HUDEP-2 (cell line): ENCODE results near the gene ABCA3.
"Not testable (repeated sequence)": the region's sequence is repeated elsewhere in the genome, so short reads cannot be mapped to it uniquely, and the experiment has no call there.

Experiments
- DNase-seq, 76 experiments: peaks; one replicate each; lab custom pipeline; 2025; ENCODE audit not compliant: unreplicated experiment in 76 of 76; lab: John Stamatoyannopoulos, UW

ABCA3 gene

DNA sequence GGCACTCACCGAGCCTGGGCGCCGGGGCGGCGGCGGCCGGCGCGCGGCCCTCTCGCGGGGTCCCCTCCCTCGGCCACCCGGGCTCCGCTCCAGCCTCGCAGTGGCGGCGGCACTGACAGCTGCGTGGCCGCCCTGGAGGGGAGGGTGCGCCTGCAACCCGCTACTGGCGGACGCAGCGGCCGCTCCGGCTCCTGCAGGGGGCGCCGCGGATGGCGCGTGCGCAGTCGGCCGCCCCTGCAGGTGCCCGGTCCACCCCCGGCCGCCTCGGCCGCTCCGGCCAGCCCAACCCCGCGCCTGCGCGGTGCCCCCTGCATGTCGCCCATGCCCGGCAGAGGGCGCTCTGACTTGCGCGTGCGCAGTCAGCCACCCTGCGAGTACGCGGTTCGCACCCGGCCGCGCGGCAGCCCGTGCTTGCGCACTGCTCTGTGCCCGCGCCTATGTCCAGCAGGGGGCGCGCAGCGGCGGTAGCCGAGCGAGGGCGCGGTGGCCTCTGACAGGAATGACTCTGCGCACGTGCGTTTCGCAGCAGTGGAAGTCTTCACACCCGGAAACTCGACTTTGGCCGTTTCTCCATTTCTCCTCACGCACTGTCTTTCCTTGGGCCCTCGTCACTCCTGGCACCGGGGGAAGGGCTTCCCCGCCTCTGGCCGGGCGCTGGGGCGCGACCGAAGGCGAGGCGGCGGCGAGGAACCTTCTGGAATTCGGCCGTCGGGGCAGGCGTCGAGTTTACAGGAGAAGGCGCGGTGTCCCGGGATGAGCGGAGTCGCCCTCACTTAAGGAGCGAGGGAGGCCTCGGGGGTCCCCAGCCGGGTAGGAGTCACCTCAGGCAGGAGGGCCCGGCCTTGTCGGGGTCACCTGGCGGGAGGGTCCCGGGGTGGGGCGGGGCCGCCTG lies at the start of gene ABCA3:
TSS of gene ABCA3 (minus strand) at position 165 of the 892 bp plus-strand sequence. CDS start 14,262 bp downstream, outside the sequence.
- peak in 74 of 76 experiments; percentile 51 to 99 (median 96) for DNase-seq

DNA sequence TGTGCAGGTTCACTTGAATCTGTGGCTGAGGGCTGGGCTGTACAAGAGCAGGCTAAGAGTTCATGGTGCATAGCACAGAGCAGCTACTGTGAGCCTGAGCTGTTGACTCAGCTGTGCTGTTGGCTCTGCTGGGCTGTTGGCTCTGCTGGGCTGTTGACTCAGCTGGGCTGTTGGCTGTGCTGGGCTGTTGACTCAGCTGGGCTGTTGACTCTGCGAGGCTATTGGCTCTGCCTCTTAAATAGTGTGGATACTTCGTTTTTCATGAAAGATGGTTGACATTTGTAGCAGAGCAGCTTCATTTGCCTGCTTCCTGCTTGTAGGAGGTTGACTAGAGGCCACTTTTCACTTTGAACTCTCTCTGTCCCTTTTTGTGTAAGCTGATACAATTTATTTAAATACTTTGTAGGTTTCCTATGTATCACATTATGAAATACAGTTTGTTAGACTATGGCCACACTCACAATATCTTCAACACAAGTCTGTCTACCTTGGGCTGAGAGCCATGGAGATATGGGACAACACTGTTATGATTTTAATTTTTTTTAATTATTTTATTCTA lies 48.4 kb upstream of the ABCA3 start:
- no peak for DNase-seq

DNA sequence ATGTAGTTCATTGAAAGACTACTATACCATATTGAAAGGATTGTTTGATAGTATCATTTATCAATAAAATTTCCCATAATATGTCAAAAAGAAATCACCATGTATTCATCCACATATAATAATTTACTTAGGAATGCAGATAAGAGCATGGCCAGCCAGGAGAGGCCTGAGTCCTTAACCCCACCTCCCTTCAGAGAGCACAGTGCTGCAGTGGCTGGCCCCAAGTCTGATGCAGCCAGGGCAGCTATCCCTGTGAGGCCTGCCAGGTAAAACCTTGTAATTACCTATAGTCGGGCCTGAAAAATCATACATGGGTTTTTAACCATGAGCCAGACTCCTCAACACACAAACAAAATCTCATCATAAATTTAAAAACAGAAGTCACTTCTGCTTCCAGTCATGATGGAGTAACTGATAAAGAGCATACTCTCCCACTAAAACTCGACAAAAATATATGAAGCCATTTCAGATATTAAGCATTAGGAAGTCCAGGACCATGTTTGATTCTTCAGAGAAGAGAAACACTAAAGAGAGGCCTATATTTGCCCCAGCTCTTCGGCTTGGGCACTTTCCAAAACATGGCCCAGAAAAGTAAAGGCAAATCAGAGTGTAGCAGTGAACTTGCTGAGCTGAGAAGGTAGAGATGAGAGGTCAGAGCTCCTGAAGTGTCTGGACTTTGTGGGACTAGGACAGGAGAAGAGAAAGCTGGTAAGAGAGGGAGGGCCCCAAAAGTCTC lies 47.8 kb upstream of the ABCA3 start:
- DNase-seq, result no peak

DNA sequence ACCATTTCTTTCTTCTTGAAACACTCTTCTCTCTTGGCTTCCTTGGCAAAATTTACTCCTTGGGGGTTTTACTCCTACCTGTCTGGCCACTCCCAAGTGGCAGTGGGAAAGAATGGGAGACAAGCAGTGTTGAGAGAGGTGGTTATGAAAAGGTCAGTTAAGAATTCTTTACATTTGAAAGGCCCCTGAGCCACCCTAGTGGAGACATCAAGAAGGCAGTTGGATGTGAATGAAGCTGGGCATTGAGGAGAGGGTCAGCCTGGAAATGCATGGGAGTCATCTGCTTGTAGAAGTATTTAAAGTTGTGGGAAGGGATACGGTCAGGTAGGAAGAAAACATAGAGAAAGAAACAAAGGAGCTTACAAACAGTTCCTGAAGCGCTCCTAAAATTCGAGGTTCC lies 46.5 kb upstream of the ABCA3 start:
- DNase-seq, result no peak

DNA sequence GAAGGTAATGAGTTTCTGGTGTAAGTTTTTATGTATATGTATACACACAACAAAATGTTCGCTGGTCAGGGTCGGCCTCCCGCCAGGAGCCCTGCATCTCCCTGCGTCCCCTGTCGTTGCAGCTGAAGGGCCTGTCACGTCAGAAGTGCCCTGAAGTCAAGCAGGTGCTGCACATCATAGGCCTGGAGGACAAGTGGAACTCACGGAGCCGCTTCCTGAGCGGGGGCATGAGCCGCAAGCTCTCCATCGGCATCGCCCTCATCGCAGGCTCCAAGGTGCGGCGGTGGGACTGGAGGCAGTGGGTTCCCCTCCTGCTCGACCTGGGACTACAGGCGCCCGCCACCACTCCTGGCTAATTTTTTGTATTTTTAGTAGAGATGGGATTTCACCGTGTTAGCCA lies 45.5 kb upstream of the ABCA3 start:
- not testable (repeated sequence) for DNase-seq

DNA sequence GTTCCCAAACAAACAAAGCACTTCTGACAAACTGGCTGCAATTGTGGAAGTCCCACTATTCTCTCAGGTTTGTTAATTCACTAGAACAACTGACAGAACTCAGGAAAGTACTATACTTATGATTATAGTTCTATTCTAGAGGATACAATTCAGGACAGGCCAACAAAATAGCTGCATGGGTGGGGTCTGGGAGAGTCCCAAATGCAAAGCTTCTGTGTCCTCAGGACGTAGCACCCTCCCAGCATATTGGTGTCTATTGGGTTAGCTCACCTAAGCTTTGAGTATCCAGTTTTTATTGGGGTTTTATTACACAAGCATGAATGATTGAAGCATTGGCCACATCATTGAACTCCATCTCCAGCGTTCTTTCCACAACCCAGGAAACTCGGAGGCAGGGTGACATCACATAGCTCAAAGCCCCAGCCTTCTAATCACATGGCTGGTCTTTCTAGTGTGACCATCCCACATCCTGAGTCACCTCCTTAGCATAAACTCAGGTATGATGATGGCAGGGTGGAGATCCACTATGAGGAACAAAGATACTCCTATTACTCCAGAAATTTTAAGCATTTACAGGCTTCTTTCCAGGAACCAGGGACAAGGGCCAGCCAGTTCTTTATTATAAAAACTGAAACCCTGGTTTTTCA lies 44.8 kb upstream of the ABCA3 start:
- DNase-seq, result no peak

DNA sequence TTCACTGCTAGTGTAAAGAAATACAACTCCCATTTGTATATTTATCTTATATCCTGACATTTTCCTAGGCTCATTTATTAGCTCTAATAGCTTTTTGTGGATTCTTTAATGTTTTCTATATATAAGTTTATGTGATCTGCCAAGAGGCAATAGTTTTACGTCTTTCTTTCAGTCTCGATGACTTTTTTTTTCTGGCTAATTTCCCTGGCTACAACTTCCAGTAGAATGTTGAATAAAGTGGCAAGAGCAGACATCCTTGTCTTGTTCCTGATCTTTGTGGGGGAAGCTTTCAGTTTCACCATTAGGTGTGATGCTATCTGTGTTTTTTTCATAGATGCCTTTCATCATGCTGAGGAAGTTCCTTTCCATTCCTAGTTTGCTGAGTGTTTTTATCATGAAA lies 43.9 kb upstream of the ABCA3 start:
- no peak for DNase-seq

DNA sequence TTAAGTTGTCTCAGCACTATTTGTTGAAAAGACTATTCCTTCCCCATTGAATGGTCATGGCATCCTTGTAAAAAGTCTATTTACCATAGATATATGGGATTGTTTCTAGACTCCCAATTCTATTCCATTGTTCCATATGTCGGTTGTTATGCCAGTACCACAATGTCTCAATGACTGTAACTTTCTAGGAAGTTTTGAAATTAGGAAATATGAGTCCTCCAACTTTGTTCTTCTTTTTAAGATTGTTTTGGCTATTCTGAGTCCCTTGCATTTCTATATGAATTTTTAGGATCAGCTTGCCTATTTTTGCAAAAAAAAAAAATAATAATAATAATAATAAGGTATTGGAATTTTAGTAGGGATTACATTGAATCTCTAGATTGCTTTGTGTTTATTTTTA lies 43.0 kb upstream of the ABCA3 start:
- DNase-seq, result no peak

DNA sequence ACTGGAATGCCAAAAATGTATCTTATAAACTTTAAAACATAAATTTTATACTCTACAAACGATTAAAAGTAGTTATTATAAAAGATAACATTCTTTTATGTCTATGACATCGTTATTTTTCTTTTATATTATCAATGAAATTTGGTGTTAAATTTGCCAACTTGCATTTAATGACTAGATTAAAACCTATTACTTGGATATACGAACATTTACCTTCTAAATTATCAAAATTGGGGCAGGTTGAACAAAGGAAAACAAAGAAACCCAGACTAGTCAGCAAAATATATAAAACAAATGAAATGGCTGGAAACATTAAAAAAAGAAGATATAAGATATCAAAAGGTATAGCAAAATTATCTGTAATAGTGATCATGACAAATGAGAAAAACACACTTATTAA lies 34.1 kb upstream of the ABCA3 start:
- DNase-seq, result no peak

DNA sequence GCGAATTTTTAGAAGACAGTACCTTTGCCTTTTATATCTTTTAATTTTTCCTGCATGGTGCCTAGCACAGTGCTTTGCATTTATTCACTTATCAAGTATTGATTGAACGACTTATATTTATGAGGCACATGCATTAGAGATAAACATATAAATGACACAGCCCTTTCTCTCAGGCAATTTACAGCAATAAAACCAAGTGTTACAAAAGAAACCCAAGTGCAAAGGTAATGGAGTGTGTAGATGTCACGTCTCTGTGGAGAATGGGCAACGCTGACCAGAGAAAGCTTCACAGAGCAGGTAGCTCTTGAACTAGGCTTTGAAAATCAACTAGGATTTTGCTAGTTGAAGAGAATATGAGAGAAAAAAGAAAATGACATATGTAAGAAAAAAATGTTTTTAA lies 32.6 kb upstream of the ABCA3 start:
- no peak for DNase-seq

DNA sequence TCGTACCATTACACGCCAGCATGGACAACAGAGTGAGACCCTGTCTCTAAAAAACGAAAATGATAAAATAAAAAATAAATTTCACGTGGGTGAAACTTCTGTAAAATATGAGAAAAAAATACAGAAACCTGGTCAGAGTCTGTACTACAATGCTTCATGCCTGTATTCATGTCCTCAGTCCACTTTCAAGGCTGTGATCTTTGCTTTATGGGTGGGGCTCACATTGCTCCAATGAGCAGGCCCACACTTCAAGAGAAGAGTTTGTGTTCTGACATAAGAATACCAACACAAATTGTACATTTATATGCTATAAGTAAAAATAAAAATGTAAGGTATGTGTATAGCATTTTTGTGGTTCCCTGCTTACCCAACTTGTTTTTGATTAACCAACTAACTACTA lies 32.2 kb upstream of the ABCA3 start:
- no peak for DNase-seq

DNA sequence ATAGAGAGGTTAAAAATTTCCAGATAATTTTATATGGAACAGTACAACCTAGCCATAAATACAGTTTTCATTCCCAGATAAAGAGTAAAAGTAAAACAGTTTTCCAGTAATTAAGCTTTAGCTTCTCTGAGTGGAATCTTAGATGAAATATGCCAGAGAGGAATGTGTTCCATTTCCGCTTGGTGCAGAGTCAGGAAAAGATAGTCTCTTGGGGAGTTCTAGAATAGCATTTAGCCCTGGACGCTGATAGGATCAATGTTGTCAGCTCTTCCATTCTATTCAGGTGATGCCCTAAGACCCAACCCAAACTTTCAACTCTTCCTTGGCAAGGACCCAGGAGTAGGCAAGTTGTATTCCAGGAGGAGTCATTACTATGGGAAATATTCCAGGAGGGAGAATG lies 30.9 kb upstream of the ABCA3 start:
- no peak for DNase-seq

DNA sequence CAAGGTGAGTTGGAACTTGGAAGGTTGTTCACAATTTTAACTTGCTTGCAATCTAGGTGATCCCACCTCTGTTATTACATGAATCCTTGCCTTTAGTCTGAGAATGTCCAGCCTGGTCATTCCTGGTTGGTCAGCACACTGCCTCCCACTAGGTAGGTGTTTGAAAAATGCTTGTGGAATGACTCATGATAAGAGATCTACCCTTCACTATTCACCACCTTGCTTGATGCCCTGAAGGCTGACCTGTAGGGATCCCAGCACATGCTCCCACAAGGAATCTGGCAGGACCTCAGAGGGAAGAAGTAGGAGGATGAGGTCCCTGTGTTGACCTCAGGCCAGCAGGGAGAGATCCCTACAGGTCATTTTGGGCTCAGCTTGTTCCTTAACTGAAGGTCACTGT lies 30.2 kb upstream of the ABCA3 start:
- no peak for DNase-seq

DNA sequence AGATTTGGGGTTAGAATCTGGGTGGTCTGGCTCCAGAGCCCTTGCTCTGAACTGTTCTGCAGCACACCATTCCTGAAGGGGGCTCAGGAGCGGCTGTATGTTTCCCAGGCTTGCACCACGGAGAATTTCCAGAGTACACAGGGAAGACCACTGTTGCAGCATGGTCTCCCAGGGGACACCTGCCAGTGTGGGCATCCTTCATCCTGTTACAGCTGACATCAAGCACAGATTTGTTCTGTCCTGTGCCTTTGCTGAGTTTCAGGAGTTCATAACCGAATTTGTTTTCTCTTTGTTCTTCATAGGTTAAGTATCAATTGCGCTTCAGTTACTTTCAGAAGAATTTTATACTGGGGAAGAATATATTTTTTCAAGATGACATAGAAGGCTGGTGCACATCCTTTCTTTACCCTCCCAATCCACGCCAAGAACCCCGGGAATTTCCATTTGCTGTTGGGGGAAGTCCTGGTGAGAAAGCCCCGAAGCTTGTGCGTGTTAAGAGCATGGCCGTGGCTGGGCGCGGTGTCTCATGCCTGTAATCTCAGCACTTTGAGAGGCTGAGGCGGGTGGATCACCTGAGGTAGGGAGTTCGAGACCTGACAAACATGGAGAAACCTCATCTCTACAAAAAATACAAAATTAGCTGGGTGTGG lies 26.3 kb upstream of the ABCA3 start:
- DNase-seq, result no peak

DNA sequence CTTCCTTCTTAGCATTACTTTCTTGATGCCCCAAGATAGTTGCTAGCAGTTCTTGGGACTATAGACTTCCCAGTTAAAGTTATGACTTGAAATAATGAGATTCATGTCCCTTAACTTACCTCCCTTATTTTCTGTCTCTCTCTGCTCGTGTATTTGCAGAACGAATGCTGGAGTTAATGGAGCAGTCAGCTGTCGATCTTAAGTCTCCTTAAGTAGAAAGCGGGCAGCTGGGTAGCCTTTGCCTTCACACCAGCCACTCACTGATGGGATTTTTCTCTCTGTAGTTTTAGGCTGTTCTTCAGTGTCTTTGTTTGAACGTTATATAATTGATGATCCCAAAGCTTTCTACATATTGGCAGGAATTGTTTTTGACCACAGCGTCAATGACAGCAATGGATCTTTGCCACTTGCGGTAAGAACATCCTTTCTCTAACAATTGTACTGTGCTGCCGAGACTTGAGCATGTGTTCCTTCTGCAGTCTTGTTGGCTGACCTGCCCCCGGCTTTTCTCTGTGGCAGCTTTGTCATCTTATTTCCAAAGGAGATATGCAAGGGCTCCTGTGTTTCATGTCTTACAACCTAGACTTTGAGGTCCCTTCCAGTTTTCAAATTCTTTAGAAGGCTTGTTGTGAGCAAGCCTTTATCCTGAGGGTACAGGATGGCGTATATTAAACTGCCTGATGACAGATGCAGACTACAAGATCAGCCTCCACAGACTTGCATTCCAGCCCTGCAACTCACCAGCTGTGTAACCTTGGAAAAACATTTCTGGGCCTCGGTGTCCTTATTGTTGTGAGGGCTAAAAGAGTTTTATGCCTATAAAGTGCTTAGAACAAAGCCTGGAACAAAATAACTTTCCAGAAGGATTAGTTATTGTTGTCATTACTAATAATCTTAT lies 25.1 kb upstream of the ABCA3 start:
- DNase-seq, result no peak

DNA sequence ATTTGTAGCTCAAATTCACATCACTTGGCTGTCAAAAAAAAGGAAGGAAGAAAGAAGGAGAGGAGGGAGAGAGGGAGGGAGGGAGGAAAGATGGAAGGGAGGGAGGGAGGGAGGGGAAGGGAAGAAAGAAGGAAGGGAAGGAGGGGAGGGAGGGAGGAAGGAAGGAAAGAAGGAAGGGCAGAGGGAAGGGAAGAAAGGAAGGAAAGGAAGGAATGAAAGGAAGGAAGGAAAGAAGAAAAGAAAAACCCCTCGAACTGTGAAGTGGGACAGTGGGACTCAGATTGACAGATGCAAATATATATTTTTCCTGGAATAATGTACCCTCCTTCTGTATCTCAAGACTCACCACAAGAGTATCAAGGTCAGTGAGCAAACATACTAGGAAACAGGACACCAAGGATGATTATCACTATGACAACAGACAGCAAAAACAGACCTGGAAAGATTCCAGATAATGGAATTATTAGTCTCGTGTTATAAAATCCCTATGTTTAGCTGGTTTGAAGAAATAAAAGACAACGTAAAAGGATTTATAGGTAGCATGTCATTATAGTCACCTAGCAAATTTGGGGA lies 24.2 kb upstream of the ABCA3 start:
- DNase-seq, result peak in 1 of 76 experiments; percentile 8

DNA sequence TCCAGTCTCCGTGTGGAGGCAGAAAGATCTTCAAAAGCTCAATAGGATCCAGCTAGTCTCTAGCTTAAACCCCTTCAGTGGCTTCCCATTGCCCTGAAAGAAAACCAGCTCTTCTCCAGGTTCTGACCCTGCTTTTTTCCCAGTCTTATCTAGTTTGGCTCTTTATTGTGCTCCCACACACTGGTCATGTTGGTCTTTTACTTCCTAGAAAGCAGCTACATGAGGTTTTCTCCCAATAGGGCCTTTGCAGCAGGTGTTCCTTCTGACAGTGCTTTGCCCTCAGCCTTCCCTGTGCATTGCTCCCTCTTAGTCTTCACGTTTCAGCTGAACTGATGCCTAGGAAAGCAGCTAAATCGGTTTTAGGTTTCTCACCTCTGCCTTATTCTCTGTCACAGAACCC lies 21.7 kb upstream of the ABCA3 start:
- no peak for DNase-seq

DNA sequence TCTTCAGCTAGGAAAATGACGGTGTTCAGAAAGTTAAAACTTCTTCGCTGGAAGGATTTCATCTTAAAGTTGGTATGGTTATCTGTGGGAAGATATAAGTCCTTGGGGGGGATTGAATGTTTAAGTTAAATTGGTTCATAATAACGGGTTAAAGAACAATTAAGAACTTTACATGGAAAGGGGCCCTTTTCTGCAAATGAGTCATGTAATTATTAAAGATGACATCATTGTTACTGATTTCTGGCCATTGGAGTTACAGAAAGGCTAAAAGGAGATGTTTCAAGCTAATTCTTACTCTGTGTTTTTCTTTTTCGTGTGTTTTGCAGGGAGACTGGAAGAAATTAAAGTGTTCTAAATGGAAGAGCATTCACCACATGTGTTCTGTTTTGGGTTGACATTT lies 20.6 kb upstream of the ABCA3 start:
- no peak for DNase-seq

DNA sequence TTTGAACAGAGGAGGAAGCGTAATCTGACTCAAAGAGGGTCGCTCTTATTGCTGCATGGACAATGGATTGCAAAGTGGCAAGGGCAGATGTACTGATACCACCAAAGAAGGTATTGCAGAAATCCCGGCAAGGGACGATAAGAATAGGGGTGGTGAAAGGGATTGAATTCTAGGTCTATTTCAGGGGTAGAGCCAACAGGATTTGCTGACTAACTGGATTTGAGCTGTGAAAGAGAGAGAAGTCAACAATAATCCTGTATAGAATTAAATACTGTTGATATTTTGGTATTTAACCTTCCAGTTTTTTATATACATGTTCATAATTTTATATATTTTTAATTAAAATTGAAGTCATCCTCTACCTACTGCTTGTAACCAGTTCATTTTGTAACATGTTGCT lies 19.4 kb upstream of the ABCA3 start:
- DNase-seq, result no peak
